GM12892 (cell line): ENCODE data around the gene CRIM1.

Source experiments
- POLR2A ChIP-seq: IDR thresholded peaks from 2 replicates; pipeline ENCODE4 v1.6.1; 2011; ENCODE audit warnings: low read depth, low read length, control low read depth
- POLR2AphosphoS5 ChIP-seq: IDR thresholded peaks from 2 replicates; pipeline ENCODE4 v1.6.1; 2011; ENCODE audit warnings: low read depth, low read length, control low read depth
- TAF1 ChIP-seq: IDR thresholded peaks from 2 replicates; pipeline ENCODE4 v1.6.1; 2011; ENCODE audit warnings: low read depth, mild to moderate bottlenecking, control low read depth, low read length, borderline replicate concordance

DNA sequence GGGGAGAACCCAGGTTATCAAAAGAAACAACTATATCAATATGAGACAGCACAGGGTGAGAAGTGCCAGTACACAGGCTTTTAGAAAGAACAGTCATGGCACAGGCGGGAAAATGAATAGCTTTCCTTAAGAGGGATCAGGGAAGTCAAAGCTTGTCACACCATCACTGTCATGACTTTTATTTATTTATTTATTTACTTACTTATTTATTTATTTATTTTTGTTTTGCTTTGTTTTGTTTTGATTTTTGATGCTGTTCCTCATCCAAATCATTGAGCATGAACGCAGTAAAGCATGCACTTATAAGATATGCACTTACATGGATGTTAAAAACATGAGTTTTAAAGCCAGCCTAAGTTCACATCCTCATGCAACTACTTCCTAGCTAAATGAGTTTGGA, 19.3 kb upstream of the CRIM1 start:
- TF ChIP-seq POLR2AphosphoS5 = no peak
- TF ChIP-seq TAF1 = no peak
- no peak for TF ChIP-seq POLR2A
